ENCODE data around the gene EHF. TPM values are rescaled to one million over a fixed set of nuclear protein-coding genes. Genes with fewer than 3 reads are reported as not detected.
A peak's percentile ranks its signal among the peaks of the same experiment; 100 is the strongest.

Gene EHF
- total and polyA plus RNA-seq, 9 of the 15 experiments (the other 6 are each of a cell fraction or from before 2014, with no cell fraction given): 0.04 to 0.54 (median 0.37) TPM

- peaks cover 5 to 6% of the 10 kb centered on the region in 2 experiments; a peak in 4 of 5 replicates for H3K4me1 ChIP-seq (replicated peaks in 1 of 2; ENCODE audit: control insufficient read depth in 2 of 2, insufficient read depth in 2 of 2, low read length in 2 of 2)
- H3K9ac ChIP-seq (ENCODE audit: insufficient read depth in 1 of 2, low read depth in 2 of 2, low read length in 2 of 2): no peak overlapping the region
- no peak overlapping the region for H2AFZ ChIP-seq (ENCODE audit: low read depth, low read length)
- H3K4me2 ChIP-seq (ENCODE audit: insufficient read depth, low read length): no peak overlapping the region
- no TSS peak for BruUV-seq (replicated peaks)
- intact Hi-C loops (cut with micrococcal nuclease) (no loop called here), in situ Hi-C loops (cut with MboI) (no loop called here)
- H4K20me1 ChIP-seq (replicated peaks; ENCODE audit: control insufficient read depth, insufficient read depth, low read length): no peaks in the 10 kb centered on the region
- POLR2A ChIA-PET: interaction anchor here (1.3 kb wide), 1 partner anchor 15 kb away, joined by 4 read pairs; no protein-coding TSS in a partner anchor
- DNase-seq (ENCODE audit: extremely low read depth in 1 of 4, low spot score in 3 of 4) (no peak), FAIRE-seq (no peak), ATAC-seq (no peak)
- no peaks in the 10 kb centered on the region for H3K9me3 ChIP-seq (replicated peaks; ENCODE audit: control insufficient read depth, insufficient read depth, low read depth, low read length)
- TF ChIP-seq NBN (IDR thresholded peaks at IDR 0.05; ENCODE audit: low read depth): no peak
- no peaks in the 10 kb centered on the region for H3K27me3 ChIP-seq (ENCODE audit: control insufficient read depth in 2 of 2, insufficient read depth in 2 of 2, low read length in 2 of 2)
- H3K4me3 ChIP-seq: no peak overlapping the region
- no peaks in the 10 kb centered on the region for H3K79me2 ChIP-seq (ENCODE audit: control insufficient read depth, insufficient read depth, low read length)
- CTCF ChIA-PET (ENCODE audit: low intra/inter-chr PET ratio): no interaction called here
- 65% methylated on average over 4 of the region's 4 CpGs for WGBS (ENCODE audit: insufficient coverage, low coverage, missing lambda C conversion rate)
- H3K36me3 ChIP-seq (ENCODE audit: control insufficient read depth, insufficient read depth, low read length): no peaks in the 10 kb centered on the region
- no peaks in the 10 kb centered on the region for H3K9me1 ChIP-seq (ENCODE audit: control insufficient read depth, insufficient read depth, low read length)
- no peak overlapping the region for H3K27ac ChIP-seq (ENCODE audit: extremely low read depth, low read depth, low read length)
These were observed 18.7 kb downstream of the EHF start for GRCh38 chr11:34639545-34639944.

- H3K79me2 ChIP-seq (ENCODE audit: control insufficient read depth, insufficient read depth, low read length): no peaks in the 10 kb centered on the region
- H3K27ac ChIP-seq (ENCODE audit: extremely low read depth, low read depth, low read length): no peak overlapping the region
- in situ Hi-C loops (cut with MboI): no loop called here
- DNase-seq (ENCODE audit: extremely low read depth in 1 of 4, low spot score in 3 of 4) (peak in 1 of 4 experiments; percentile 41), ATAC-seq (peak; percentile 73), FAIRE-seq (peak; percentile 35)
- H4K20me1 ChIP-seq (replicated peaks; ENCODE audit: control insufficient read depth, insufficient read depth, low read length): no peaks in the 10 kb centered on the region
- WGBS (ENCODE audit: insufficient coverage, low coverage, missing lambda C conversion rate): 50% methylated on average over 8 of the region's 8 CpGs
- no TSS peak for BruUV-seq (replicated peaks)
- no peak overlapping the region for H3K4me2 ChIP-seq (ENCODE audit: insufficient read depth, low read length)
- peaks cover 5 to 6% of the 10 kb centered on the region in 2 experiments; a peak in 4 of 5 replicates for H3K4me1 ChIP-seq (replicated peaks in 1 of 2; ENCODE audit: control insufficient read depth in 2 of 2, insufficient read depth in 2 of 2, low read length in 2 of 2)
- no peak overlapping the region for H2AFZ ChIP-seq (ENCODE audit: low read depth, low read length)
- H3K9ac ChIP-seq (ENCODE audit: insufficient read depth in 1 of 2, low read depth in 2 of 2, low read length in 2 of 2): peak overlapping the region in 1 of 2 experiments; percentile 42; a peak in 1 of 4 replicates
- no peaks in the 10 kb centered on the region for H3K9me3 ChIP-seq (replicated peaks; ENCODE audit: control insufficient read depth, insufficient read depth, low read depth, low read length)
- intact Hi-C loops (cut with micrococcal nuclease): no loop called here
- POLR2A ChIA-PET: interaction anchor here (1.2 to 4.3 kb wide), 3 partner anchors 10 to 24 kb away, joined by 3 to 17 read pairs (median 9); no protein-coding TSS in a partner anchor
- CTCF ChIA-PET (ENCODE audit: low intra/inter-chr PET ratio): interaction anchor here (0.5 kb wide), 1 partner anchor 259 kb away, joined by 3 read pairs; no protein-coding TSS in a partner anchor
- H3K27me3 ChIP-seq (ENCODE audit: control insufficient read depth in 2 of 2, insufficient read depth in 2 of 2, low read length in 2 of 2): no peaks in the 10 kb centered on the region
- H3K9me1 ChIP-seq (ENCODE audit: control insufficient read depth, insufficient read depth, low read length): no peaks in the 10 kb centered on the region
- H3K4me3 ChIP-seq: no peak overlapping the region
- no peaks in the 10 kb centered on the region for H3K36me3 ChIP-seq (ENCODE audit: control insufficient read depth, insufficient read depth, low read length)
- TF ChIP-seq ZNF212 (CRISPR knock-in tag; IDR thresholded peaks at IDR 0.05) (no peak), ZNF511 (CRISPR knock-in tag; IDR thresholded peaks at IDR 0.05) (no peak), RBBP5 (IDR thresholded peaks at IDR 0.05; ENCODE audit: borderline replicate concordance, insufficient read depth, low read length, poor library complexity, severe bottlenecking) (peak; percentile 25), POLR2B (IDR thresholded peaks at IDR 0.05; ENCODE audit: low read depth, partially characterized antibody) (no peak), EZH2 (IDR thresholded peaks at IDR 0.05; ENCODE audit: borderline replicate concordance, low read depth, low read length) (no peak), VEZF1 (CRISPR knock-in tag; IDR thresholded peaks at IDR 0.05) (peak; percentile 83), BRF1 (IDR thresholded peaks at IDR 0.05; ENCODE audit: borderline replicate concordance, extremely low read depth, insufficient read length) (no peak), HDAC3 (IDR thresholded peaks at IDR 0.05; ENCODE audit: borderline replicate concordance, partially characterized antibody) (no peak), EP300 (IDR thresholded peaks at IDR 0.05; ENCODE audit: low read length) (no peak)
These were observed 19.4 kb downstream of the EHF start for GRCh38 chr11:34640050-34640923.

Measured in K562 (cell line).